Mononuclear cell (primary cell): Measurements from ENCODE around the gene ATP9A. TPM values are rescaled to one million over a fixed set of nuclear protein-coding genes. Genes with fewer than 3 reads are reported as not detected.

Experiments
- H3K27me3 ChIP-seq: 2 replicates; pipeline ENCODE4 v1.6.0; 2011; ENCODE audit warnings: low read length, control low read depth; ENCODE audit not compliant: insufficient read depth
- H3K4me1 ChIP-seq: 2 replicates; pipeline ENCODE4 v1.5.1; 2011; ENCODE audit warnings: mild to moderate bottlenecking, low read length, control low read depth; ENCODE audit not compliant: insufficient read depth
- H3K4me3 ChIP-seq: 2 replicates; pipeline ENCODE4 v1.5.1; 2011; ENCODE audit warnings: mild to moderate bottlenecking, low read length, moderate library complexity
- H3K9me3 ChIP-seq: 2 replicates; pipeline ENCODE4 v1.5.1; 2011; ENCODE audit warnings: low read depth, mild to moderate bottlenecking, control low read depth, low read length
- total RNA-seq: library from RNA; depleted of rRNA; stranded (reverse); fragments of >200 nt; gene quantifications from one replicate; pipeline ENCODE4 v1.2.3, GENCODE V29; 2012

Gene ATP9A
- total RNA-seq, 1 donor, result 2.3 TPM

DNA sequence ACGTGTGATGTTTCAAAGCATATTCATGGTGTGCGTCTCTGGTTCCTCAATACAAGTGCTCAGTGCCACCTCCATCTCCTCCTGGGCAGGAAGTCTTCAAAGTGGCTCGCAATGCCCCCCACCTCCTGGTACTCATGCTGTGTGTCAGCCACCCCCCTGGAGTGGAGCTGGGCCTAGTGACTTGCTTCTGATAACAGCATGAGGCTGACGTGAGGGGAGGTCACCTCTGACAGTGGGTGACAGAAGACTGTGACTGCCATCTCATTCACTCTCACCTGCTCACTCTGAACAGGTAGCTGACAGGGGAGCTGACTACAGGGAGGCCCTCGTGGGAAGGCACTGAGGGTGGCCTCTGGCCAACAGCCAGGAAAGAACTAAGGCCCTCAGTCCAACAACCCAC is 133.3 kb downstream of the ATP9A start:
- no peaks in the 10 kb centered on the region for H3K9me3 ChIP-seq
- peaks cover 26% of the 10 kb centered on the region for H3K4me1 ChIP-seq
- peaks cover 2% of the 10 kb centered on the region for H3K27me3 ChIP-seq
- H3K4me3 ChIP-seq, result no peak overlapping the region

DNA sequence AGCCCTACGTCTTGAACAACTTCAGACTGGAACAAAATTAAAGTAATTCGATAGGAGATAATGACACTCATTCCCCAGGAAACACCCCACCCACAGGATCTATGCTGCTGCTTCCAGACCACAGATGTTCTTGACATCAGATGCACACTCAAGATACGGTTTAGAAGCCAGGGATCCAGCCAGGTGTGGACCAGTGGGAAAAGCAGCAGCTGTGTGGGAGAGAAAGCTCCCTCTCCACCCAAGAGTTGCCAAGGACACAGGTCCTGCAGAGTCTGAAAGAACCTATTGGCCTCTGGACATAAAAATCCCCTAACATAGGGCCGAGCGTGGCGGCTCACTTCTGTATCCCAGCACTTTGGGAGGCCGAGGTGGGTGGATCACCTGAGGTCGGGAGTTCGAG is 133.9 kb downstream of the ATP9A start:
- no peak overlapping the region for H3K4me3 ChIP-seq
- peaks cover 6% of the 10 kb centered on the region for H3K27me3 ChIP-seq
- H3K9me3 ChIP-seq, result no peaks in the 10 kb centered on the region
- H3K4me1 ChIP-seq, result peaks cover 32% of the 10 kb centered on the region

DNA sequence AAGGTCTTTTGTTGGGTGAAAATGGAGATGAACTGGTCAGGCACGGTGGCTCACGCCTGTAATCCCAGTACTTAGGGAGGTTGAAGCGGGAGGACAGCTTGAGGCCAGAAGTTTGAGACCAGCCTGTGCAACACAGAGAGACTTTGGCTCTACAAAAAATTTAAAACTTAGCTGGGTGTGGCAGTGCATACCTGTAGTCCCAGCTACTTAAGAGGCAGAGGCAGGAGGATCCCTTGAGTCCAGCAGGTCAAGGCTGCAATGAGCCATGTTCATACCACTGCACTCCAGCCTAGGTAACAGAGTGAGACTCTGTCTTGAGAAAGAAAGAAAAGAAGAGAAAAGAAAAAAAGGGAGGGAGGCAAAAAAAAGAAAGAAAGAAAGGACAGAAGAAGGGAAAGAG is 134.8 kb downstream of the ATP9A start:
- peaks cover 6% of the 10 kb centered on the region for H3K27me3 ChIP-seq
- no peak overlapping the region for H3K4me3 ChIP-seq

DNA sequence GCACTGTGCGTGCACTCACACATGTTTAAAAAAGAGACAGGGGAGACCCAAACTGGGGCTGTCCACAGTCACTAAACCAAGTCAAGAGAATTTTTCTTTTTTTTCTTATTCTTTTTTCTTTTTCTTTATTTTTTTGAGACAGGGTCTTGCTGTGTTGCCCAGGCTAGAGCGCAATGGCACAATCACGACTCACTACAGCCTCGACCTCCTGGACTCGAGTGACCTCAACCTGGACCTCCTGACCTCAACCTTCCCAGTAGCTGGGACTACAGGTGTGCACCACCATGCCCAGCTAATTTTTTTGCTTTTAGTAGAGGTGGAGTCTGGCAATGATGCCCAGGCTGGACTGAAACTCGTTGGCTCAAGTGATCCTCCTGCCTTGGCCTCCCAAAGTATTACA is 136.2 kb downstream of the ATP9A start:
- no peak overlapping the region for H3K4me3 ChIP-seq
- no peaks in the 10 kb centered on the region for H3K9me3 ChIP-seq
- peaks cover 6% of the 10 kb centered on the region for H3K27me3 ChIP-seq
- peaks cover 32% of the 10 kb centered on the region for H3K4me1 ChIP-seq

More for the DNA sequence above, 134.8 kb downstream of the ATP9A start:
- Histone ChIP-seq H3K4me1 (peaks cover 32% of the 10 kb centered on the region), H3K9me3 (no peaks in the 10 kb centered on the region)

DNA sequence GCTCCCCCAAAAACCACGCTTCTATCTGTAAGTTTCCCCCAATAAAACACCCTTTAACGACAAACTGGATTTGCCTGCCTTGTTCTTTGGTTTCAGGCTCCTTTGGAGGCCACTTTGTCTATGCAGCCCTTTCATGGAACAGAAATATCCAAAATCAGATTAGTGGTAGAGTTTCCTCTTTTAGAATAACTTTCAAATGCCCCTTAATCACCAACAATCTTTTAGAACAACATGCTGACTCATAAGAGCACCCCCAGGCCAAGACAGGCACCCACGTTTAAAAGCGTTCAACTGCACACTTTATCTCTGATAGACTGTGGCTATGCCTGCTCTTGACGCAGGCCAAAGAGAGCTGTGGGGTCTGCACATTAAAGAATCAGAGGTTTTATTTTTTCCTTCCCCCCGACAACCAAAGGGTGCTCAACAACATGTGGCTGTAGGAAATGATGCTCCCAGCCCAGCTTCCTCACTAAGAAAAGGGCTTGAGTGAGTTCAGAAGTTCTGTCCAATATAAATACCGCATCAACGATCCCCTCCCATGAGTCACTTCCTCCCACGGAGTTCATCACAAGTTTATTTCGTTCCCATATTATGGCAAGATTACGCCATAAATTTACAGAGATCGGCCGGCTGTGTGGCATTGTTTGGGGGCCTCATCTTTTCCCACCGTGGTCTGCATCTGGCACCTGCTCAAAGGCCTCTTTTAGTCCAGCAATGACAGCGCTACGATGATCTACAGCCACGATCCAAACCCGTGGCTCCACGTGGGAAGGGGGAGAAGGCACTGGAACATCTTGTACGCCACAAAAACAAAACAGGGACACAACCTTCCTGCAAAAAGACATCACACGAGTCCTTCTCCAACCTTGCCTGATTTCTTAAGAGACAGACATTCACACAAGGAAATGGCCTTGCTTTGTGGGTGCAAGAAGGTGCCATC is 136.9 kb downstream of the ATP9A start:
- Histone ChIP-seq H3K9me3 (no peaks in the 10 kb centered on the region), H3K27me3 (peaks cover 6% of the 10 kb centered on the region), H3K4me1 (peaks cover 32% of the 10 kb centered on the region), H3K4me3 (no peak overlapping the region)

DNA sequence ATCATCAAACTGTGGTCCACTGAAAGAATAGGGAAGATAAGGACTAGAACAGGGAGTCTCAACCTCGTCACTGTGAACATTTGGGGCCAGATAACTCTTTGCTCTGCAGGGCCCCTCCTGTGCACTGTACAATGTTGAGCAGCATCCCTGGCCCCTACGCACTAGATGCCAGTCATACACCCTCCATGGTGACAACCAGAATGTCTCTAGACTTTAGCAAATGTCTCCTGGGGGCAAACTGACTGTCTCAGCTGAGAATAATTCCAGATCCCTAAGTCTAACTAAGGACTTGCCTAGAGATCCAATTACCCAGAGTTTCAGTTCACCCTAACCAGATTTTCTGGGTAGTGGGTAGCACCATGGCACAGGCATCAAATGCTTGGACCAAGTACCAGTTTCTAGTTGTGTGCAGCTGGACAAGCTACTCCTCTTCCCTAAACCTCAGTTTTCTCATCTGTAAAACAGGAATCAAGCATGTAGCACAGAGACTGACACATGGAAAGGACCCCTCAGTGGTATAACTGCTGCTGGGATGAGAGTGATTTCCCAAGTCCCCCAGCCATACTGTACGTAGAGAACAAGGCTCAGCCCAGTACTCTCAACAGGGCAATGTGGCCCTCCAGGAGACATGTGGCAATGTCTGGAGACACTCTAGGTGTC is 138.7 kb downstream of the ATP9A start:
- Histone ChIP-seq H3K9me3 (no peaks in the 10 kb centered on the region), H3K4me1 (peaks cover 32% of the 10 kb centered on the region), H3K4me3 (no peak overlapping the region), H3K27me3 (peaks cover 6% of the 10 kb centered on the region)

DNA sequence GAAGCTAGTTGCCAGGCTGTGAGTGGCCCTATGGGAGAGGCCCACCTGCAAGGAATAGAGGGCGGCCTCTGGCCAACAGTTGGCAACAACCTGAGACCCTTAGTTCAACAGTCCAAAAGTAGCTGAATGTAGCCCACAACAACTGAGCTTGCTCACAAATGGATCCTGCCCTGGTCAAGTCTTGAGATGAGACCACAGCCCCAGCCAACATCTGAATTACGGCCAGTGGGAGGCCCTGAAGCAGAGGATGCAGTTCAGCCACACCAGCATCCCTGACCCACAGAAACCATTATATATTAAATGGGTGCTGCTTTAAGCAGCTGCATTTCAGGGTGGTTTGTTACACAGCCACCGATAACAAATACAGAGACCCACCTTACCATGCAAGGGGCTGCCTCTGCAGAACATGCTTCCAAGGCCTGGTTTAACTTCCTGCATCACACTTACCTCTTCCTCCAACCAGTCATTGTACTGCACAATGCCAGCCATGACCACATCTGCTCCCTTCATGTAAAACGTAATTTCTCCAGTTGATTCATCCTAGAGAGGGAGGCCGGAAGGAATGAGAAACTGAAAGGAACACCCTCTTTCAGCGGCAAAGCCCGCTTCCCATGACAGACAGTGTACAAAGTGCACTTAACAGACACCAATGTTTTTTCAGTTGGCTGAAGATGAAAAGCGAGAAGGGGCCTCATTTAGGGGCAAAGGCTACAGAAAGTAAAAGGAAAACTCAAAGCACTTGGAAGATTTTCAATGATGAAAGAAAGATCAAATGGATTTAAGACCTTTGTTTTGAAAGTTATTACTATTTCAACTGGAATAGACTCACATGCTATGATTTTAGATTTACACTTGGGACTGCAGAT is 139.4 kb downstream of the ATP9A start:
- H3K9me3 ChIP-seq, result no peaks in the 10 kb centered on the region
- H3K4me1 ChIP-seq, result peaks cover 32% of the 10 kb centered on the region
- H3K4me3 ChIP-seq, result no peak overlapping the region
- peaks cover 4% of the 10 kb centered on the region for H3K27me3 ChIP-seq

DNA sequence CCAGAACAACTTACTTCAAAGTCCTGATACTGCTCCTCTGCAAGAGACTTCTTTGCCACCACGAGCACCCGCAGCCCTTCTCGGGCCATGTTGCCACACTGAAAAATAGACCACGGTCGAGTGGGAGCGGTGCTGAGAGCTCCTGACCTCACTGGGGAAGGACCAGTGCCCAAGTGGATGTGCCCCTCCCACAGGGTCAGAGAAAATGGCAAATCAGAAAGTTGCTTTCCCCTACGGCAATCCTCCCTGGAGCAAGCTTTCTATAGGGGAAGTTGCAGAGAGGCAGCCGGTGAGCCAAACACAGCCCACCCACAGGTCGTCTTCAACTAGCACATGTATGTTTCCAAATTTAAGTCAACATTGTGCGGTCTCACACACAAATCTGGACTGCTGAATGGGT is 140.6 kb downstream of the ATP9A start:
- H3K9me3 ChIP-seq, result no peaks in the 10 kb centered on the region
- H3K27me3 ChIP-seq, result peaks cover 4% of the 10 kb centered on the region
- H3K4me3 ChIP-seq, result no peak overlapping the region
- peaks cover 32% of the 10 kb centered on the region for H3K4me1 ChIP-seq

DNA sequence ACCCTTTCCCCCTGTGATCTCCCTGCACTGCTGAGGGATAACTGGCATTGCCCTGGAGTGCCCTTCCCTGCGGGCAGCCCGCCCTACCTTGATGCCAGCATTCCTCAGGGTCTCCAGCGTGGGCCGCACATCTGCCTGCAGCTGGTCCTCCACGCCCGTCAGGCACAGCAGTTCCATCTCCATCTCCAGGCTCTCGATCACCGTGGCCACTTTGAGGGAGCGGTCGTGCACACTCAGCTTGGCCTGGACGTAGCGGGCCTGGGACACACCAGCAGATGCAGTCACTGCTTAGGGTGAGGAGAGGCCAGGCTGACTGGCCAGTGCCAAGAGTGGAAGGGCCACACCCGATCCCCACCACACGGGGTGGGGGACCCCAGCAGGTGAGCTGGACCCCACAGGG is 143.1 kb downstream of the ATP9A start:
- Histone ChIP-seq H3K27me3 (peaks cover 4% of the 10 kb centered on the region), H3K9me3 (no peaks in the 10 kb centered on the region), H3K4me3 (no peak overlapping the region), H3K4me1 (peaks cover 9% of the 10 kb centered on the region)

DNA sequence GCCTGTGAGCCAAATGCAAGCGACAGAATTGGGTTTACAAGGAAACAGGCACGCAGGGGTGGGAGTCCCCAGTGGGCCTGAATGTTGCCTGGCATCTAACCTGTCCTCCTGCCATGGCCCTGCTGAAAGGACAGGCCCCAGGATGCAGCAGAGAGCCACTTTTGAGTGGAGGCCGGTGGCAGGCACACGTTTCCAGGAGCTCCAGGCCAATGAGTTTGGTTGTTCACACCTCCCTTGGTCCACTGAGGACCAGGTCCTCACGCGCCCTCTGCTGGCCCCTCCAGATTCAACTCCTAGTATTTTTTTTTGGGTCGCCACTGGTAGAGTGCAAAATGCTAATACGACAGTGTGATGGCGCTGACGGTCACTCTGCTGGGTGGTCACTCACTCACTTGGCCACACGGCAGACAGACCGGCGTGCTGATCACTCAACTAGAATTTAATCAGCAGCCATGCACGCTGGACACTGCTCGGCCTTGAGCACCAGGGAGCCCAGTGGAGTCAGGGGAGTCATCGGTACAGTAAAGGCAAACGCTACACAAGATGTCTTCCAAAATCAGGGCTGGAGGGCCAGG is 143.9 kb downstream of the ATP9A start:
- H3K4me3 ChIP-seq, result no peak overlapping the region
- no peaks in the 10 kb centered on the region for H3K9me3 ChIP-seq
- H3K27me3 ChIP-seq, result no peaks in the 10 kb centered on the region
- peaks cover under 1% of the 10 kb centered on the region for H3K4me1 ChIP-seq

DNA sequence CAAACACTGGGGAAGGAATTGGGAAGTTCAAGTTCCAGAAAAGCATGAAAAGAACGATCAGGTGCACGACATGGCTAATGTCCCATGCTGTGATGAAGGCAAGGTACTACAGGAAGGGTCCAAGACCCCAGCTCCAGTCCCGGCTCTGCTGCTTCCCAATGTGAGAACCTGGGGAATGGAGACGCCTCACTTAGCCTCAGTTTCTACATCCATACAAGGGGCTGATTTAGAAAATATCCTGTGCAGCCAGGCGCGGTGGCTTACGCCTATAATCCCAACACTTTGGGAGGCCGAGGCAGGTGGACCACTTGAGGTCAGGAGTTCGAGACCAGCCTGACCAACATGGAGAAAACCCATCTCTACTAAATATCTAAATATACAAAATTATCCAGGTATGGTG is 144.9 kb downstream of the ATP9A start:
- no peak overlapping the region for H3K4me3 ChIP-seq
- H3K9me3 ChIP-seq, result no peaks in the 10 kb centered on the region
- no peaks in the 10 kb centered on the region for H3K4me1 ChIP-seq
- H3K27me3 ChIP-seq, result no peaks in the 10 kb centered on the region

DNA sequence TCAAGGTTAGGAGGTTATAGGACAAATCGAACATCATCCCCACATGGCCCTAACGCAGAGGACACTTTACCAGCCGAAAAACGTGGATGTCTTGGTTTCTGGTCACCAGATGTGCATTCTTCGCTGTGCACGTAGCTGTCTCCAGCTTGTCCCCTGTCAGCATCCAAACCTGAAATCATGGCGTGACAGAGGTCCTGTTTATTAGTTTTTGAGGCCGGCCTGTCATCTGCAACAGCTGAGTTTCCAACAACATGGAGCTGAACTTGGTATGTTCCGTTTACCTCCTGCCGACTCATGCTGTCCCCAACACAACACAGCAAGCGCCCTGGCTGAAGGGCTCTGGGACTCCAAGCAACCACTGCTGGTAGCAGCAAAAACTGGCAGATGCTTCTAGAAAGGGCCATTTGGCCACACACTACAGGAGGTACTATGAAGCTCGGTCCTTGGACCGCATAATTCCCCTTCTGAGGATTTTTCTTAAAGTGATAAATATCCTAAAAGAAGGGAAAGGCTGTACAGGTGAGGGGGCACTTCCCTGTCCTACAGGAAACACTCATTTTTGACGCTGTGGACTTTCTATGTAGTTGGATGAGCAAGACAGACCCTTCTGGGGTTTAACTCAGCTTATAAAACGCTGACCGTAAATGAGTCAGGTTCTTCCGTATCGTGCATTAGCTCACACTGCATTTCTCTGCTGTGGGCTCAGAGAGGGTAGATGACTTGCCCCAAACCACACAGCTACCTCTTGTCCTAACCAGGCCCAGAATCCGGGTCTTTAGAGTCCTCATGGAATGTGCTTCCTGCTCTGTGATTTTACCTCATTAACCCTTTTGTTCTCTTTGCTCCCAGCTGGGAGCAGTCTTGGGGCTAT is 146.0 kb downstream of the ATP9A start:
- Histone ChIP-seq H3K27me3 (no peaks in the 10 kb centered on the region), H3K4me1 (no peaks in the 10 kb centered on the region), H3K9me3 (no peaks in the 10 kb centered on the region), H3K4me3 (no peak overlapping the region)

DNA sequence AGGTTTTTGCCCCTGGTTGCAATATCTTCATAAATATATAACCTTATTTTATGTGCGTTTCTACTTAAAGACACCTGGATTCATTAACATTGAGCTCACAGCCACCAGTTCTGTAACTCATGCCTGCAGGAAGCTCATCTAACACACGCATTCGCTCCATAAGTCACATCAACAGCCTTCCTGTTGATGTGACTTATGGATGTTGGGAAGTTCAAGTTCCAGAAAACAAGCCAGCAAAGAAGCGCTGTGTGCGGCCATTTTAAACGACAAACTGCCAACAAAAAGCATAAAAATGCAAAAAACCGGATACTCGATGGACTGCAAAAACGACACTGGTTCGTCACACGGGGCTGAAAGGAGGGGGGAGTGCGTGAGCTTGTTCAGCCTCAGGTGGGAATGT is 147.8 kb downstream of the ATP9A start:
- H3K4me1 ChIP-seq, result no peaks in the 10 kb centered on the region
- no peaks in the 10 kb centered on the region for H3K9me3 ChIP-seq
- no peaks in the 10 kb centered on the region for H3K27me3 ChIP-seq
- no peak overlapping the region for H3K4me3 ChIP-seq

DNA sequence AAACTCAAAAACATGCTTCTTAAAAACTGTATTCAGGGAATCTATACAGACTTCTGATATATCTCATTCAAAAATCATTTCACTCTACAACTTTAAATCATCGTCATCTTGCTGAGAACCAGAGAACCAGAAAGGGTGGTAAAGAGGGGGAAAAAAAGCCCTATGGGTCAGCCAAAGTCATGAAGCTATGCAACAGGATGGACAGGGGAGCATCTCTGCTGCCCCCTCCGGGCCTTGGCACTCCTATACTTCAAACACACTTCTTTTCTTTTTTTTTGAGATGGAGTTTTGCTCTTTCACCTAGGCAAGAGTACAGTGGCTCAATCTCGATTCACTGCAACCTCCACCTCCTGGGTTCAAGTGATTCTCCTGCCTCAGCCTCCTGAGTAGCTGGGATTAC is 152.1 kb downstream of the ATP9A start:
- H3K27me3 ChIP-seq, result no peaks in the 10 kb centered on the region
- no peaks in the 10 kb centered on the region for H3K4me1 ChIP-seq
- no peak overlapping the region for H3K4me3 ChIP-seq
- no peaks in the 10 kb centered on the region for H3K9me3 ChIP-seq
